HG03025 (cell line): ENCODE results near the gene ECT2L.

Experiments used
- ATAC-seq: cut with Tn5 transposase; IDR thresholded peaks from one replicate; pipeline ENCODE4 v1.9.1; 2021; ENCODE audit warnings: mild to moderate bottlenecking, moderate library complexity; ENCODE audit not compliant: unreplicated experiment, low FRiP score

The ECT2L gene

GRCh38 chr6:138795809-138796603 is at the start of gene ECT2L:
ECT2L (plus strand) TSS chr6:138796087; CDS start chr6:138813275, 17,188 bp downstream.
- no peak for ATAC-seq

- no peak for ATAC-seq
These were observed 43.9 kb upstream of the ECT2L start for GRCh38 chr6:138752017-138752416.

GRCh38 chr6:138757136-138757535 is 38.8 kb upstream of the ECT2L start:
- ATAC-seq: no peak

GRCh38 chr6:138765896-138766655 is 29.8 kb upstream of the ECT2L start:
- ATAC-seq: no peak

GRCh38 chr6:138769102-138769676 is 26.7 kb upstream of the ECT2L start:
- no peak for ATAC-seq

- ATAC-seq: no peak
These were observed 23.2 kb upstream of the ECT2L start for GRCh38 chr6:138772596-138773176.

- peak; percentile 95 for ATAC-seq
These were observed 22.5 kb upstream of the ECT2L start, which contains the start of gene CCDC28A for GRCh38 chr6:138773177-138774091. CCDC28A (plus strand) TSS chr6:138773769; CDS start chr6:138776121, 2,352 bp downstream.

GRCh38 chr6:138774370-138774769 is 21.5 kb upstream of the ECT2L start:
- no peak for ATAC-seq

GRCh38 chr6:138776659-138777058 is 19.2 kb upstream of the ECT2L start:
- ATAC-seq: no peak

- ATAC-seq: no peak
These were observed 17.6 kb upstream of the ECT2L start for GRCh38 chr6:138778331-138778730.

GRCh38 chr6:138782243-138782642 is 13.6 kb upstream of the ECT2L start:
- ATAC-seq: no peak

- no peak for ATAC-seq
These were observed 10.8 kb upstream of the ECT2L start for GRCh38 chr6:138785079-138785478.

GRCh38 chr6:138785980-138786379 is 9.9 kb upstream of the ECT2L start:
- ATAC-seq: no peak

GRCh38 chr6:138787138-138787537 is 8.7 kb upstream of the ECT2L start:
- no peak for ATAC-seq

- no peak for ATAC-seq
These were observed 884 bp downstream of the ECT2L start for GRCh38 chr6:138796771-138797170.

- ATAC-seq: no peak
These were observed 2.0 kb downstream of the ECT2L start for GRCh38 chr6:138797806-138798446.

GRCh38 chr6:138800377-138801150 is 4.7 kb downstream of the ECT2L start:
- ATAC-seq: no peak

GRCh38 chr6:138803331-138803730 is 7.4 kb downstream of the ECT2L start:
- no peak for ATAC-seq

- no peak for ATAC-seq
These were observed 8.0 kb downstream of the ECT2L start for GRCh38 chr6:138803861-138804260.
